ENCODE measurements around the gene ANKDD1A.

ANKDD1A gene

DNA sequence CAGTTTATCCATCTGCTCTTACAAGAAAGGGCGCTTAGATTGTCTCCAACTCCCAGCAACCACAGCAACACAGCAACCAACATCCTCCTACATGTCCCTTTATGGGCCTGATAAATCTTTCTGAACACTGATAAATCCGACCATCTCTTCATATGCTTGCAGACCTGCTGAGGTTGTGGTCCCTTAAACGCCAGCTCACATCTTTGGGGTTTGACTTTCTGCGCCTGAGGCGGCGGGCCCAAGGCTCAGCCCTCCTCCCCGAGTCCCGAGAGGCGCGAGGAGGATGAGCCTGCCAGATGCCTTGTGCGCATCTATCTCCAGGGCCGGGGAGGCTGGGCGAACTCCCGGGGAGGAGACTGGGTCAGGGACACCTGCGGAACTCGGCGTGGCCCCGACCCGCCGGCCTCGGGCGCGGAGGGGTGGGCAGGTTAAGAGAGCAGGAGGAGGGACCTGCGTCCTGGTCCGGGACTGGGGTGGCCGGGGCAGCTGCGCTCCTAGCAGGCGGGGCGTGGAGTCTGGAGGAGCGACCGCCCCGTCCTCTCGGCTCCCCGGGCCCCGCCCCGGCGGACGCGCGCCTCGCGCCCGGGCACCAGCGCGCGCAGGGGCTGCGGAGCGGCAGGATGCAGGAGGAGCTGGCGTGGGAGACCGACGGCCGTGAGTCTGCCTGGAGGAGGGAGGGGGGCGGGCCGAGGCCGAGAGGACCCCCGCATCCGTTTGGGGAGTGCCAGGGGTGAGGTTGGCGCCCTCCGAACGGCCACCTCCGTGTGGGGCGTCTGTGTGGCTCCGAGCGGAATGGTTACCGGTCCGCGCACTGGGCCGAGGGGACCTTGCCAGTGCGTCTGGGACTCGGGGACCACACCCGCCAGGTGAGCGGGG lies at the start of gene ANKDD1A:
Gene ANKDD1A (plus strand): TSS at position 592 of the 876 bp plus-strand sequence. CDS start 29 bp downstream, at position 621.
- DNase-seq = peak; percentile 55 to 71

DNA sequence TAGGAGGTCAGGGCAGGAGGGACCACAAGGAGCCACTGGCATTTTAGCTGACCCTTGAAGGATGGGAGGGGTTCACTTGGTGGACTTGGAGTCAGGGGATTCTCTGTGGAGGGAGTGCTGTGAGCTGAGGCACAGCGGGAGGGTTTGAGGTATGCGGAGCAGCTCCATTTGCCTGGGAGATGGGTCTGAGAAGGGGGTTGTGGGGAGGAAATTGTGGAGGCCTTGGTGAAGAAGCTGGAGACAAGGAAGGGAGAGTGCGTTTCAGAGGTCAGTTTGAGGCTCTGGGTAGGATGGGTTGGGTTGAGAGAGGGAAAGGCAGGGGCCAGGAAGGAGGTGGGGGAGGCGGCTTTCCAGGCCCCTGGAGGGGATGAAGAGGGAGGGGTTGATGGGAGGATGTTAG lies 49.7 kb upstream of the ANKDD1A start:
- no peak for DNase-seq

DNA sequence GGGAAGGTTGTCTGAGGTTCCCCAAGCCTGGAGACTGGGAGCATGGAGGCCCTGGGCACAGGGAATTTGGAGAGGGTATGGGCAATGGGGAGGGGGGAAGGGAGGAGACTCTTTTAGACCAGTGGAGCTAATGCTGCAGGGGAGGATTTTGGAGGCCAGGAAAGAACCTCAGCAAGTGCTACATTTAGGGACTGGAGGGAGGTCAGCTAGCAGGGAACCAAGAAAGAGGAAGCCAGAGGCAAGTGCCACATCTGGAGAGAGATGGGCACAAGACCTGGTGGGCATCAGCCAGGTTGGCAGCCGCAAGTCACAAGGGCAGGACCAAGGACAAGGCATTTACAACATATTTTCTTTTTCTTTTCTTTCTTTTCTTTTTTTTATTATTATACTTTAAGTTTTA lies 49.3 kb upstream of the ANKDD1A start:
- DNase-seq = no peak

DNA sequence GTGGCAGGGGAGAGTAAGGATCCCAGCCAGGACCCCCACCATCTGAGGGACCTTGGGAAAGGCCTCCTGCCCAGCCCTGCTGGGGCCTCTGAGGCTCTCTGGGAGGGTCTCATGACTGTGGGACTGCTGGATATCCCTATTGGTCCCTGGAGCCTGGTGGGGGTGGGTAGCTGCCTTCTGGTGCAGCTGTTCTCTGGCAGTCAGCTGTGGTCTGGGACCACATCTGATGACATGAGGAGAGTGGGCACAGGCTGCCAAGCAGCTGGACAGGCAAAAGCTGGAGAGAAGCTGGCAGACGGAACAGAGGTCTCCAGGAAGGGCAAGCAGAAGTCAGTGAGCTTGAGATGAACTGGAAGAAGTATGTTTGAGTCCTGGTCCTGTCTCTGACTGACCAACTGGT lies 47.6 kb upstream of the ANKDD1A start:
- no peak for DNase-seq

DNA sequence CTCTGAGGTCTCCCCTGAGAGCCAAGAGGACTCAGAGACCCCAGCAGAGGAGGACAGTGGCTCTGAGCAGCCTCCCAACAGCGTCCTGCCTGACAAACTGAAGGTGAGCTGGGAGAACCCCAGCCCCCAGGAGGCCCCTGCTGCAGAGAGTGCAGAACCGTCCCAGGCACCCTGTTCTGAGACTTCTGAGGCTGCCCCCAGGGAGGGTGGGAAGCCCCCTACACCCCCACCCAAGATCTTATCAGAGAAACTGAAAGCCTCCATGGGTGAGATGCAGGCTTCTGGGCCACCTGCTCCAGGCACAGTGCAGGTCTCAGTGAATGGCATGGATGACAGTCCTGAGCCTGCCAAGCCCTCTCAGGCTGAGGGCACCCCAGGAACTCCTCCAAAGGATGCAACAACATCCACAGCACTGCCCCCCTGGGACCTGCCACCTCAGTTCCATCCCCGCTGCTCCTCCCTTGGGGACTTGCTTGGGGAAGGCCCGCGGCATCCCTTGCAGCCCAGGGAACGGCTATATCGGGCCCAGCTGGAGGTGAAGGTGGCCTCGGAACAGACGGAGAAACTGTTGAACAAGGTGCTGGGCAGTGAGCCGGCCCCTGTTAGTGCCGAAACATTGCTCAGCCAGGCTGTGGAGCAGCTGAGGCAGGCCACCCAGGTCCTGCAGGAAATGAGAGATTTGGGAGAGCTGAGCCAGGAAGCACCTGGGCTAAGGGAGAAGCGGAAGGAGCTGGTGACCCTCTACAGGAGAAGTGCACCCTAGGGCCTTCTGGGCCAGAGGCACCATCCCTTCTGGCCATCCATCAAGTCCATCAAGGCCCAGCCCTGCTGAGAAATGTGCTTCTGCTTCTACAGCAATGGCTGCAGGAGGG lies 46.3 kb upstream of the ANKDD1A start:
- DNase-seq = no peak

DNA sequence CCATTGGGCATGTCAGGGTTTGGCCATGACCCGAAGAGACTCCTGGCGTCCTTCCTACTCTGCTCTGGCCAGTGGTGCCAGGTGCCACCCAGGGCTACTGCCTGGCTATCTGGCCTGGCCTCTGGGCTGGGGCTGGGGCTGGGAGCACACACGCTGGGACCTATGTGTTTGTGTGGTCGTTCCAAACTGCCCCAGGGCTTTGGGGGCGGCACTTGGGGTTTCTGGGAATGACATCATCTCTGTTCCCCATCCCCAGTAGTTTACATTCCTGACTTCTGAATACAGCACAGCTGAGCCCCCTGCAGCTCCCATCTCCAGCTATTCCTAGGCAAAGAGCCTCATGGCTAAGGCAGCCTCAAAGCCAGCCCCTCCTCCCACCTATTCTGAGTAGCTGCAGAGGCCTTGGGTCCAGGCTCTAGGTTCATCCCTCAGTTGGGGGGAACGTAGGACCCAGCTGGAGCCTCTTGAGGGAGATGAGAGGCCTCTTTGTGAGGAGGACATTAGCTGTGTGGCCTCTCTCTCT lies 45.6 kb upstream of the ANKDD1A start:
- DNase-seq = no peak

DNA sequence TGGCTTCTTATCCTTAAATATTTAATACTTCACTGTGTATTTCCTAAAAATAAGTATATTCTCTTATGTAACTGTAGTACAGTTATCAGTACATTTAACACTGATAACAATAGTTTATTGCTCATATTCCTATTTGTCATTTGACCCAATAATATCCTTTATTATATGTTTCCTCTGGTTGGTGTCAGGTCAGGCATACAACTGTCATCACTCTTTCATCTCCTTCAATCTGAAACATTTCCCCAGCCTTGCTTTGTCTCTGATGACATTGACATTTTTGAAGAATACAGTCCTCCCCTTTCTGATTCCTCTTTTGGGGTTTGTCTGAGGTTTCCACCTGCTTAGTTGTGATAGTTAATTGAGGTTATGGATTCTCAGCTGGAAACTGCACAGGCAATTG lies 42.2 kb upstream of the ANKDD1A start:
- DNase-seq = no peak

DNA sequence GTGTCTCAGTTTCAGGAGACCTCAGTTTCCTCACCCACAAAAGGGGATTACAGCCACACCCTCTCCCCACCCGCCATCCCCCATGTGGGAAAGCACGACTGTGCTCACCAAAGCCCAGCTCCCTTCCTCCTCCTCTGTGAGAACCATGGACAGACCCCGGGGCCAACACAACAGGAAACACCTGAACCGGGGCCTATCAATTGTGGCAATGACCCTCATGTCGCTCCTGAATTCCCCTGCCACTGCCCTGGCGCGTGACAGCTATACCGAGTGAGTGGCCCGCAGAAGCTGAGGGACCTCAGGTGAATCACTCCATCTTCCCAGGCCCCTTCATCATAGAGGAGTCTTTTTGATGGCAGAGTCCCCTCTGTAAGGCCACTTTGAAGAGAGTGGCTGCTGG lies 41.3 kb upstream of the ANKDD1A start:
- no peak for DNase-seq

DNA sequence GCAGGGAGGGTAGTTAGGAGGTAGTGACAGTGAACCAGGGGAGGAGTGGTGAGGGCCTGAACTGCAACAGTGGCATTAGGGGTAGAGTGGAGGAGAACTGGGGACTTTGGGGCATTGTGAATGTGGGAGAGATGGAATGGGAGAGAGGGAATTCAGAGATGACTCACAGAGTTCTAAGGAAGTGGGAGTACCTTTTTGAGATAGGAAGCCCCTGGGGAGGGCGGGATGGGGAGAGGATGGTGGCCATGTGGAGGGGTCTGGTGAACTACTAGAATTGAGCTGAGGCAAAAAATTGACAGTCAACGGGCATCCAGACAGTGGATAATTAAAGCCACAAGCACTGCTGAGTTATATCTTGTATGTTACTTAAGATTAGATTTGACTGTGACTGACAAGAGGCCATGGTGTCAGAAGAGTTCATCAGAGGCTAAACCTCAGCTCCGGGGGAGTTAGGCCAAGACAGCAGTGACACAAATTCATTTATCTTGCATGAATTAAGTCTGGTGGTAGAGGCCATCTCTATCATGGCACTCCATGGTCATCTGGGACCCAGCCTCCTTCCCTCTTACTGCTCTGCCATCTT lies 36.0 kb upstream of the ANKDD1A start:
- DNase-seq = no peak

DNA sequence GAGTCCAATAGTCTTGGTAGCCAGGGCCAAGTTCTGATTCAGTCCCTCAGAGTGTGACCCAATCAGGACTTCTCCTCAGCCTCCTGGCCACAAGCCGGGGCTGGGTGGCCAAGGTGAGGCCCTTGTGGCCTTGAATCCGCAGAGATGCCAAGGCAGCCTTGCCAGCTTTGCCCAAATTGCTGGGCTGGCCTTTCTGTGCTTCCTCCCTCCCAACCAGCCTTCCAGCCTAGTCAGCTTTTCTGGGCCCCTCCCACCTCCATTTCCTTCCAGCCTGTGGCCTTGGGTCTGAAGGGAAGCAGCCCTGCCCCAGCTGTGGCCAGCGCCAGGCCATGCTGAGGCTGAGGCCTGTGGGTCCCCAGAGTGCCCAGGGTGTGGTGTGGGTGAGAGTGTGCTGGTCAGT lies 34.3 kb upstream of the ANKDD1A start:
- DNase-seq = no peak

DNA sequence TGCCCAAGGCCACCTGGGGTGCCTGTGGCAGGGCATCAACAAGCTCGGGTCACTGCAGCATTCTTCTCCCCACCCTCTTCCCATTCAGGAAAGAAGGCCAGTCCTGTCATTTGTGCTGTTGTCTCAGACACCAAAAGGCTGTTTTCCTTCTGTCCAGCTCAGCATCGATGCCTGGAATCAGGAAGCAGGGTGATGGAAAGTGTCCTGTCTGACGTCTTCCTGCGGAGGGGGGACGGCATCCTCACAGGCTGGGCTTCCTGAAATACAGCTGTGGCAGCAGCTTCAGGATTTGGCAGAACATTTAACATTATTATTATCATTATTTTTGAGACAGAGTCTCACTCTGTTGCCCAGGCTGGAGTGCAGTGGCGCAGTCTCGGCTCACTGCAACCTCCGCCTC lies 33.0 kb upstream of the ANKDD1A start:
- no peak for DNase-seq

DNA sequence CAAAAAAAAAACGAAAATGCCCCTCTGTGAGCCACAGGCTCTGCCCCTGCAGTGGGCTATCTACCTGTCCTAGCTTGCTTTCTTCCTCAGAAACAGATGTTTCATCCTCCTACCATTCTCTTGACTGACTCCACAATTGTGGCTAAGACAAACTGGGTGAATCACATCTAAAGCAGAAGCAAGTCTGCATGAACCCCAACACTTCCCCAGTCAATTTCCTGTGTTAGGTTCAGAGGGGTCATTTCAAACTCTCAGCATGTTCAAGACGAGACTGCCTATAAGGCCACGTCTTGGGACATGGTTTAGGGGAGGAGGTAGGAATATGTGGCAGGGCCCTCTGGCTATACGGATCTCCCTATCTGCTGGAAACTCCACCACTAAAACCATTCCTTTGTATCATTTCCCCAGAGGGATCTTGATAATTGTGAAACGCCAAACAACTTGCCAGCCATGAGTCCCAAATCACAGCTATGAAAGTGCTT lies 28.6 kb upstream of the ANKDD1A start:
- no peak for DNase-seq

DNA sequence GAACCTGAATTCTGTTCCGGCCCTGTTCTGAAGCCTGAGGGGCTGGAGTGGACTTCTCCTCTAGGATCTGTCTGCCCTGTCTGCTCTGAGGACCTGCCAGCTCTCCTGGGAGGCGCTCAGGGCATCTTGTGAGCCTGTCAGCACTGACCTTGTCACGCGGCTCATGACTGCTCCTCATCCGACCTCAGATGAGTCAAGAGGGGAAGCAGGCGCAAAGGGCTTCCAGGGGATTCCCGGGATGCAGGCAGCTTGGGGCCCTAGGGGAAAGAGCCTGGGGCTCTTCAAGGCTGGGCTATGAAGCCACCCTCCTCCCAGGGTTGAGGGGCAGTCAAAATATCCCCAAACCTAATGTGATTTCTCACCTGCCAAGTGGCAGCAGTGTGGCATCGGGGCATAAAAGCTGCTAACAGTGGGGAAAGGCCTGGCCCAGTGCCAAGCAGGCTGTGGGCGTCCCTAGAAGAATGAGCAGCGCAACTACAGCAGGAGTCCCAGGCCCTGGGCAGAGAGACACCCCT lies 27.6 kb upstream of the ANKDD1A start:
- DNase-seq = peak; percentile 30 to 64

DNA sequence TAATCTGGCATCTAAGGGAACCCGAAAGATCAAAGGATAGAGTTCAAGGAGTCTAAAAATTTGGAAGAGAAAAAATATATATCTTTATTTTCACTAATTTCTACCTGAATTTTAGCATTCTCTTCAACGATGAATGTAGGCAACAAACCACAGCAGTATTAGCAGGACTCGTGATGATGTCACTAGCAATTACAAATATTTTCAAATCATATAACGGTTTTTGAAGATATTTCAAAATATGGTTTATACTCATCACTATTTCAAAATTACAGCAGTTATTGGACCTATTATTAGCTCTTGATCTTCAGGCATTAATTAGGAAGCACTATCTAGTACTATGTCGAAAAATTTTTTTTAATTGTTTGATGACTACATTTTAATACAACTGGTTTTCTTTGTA lies 27.0 kb upstream of the ANKDD1A start:
- DNase-seq = no peak

DNA sequence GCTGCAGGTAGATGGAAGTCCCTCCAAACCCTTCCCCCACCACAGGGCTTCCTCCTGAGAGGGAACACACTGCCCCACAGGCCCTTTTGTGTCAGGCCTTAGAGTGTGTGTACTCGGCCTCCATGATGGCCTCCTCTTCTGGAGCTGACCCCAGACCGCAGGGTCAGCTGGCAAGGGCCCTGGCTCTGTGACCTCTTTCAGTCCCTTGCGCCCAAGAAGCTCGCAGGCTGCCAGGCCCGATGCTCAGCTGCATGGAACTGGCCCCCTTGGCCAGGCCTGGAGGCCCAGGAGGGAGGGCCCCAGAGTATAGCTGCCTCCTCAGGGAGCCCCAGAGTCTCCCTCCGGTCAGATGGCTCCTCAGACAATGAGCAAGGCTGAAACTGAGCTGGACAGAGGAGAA lies 23.4 kb upstream of the ANKDD1A start:
- DNase-seq = no peak

DNA sequence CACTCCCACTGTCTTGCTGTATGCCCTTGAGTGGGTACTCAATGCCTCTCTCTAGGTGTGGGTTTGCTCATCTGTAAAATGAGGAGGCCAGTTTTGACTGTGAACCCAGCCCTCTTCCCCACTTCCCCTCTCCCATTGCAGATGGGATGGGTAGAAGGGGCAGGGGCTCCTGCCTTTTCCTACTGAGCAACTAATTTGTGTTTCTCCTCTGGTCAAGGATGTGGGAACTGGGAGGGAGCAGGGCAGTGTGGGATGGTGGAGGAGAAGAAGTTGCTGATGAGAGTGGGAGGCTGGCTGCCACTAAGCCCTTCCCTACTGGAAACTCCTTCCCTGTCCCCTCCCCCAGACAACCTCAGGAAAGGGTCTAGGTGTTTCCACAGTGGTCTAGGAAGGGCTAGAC lies 20.1 kb upstream of the ANKDD1A start:
- DNase-seq = no peak

DNA sequence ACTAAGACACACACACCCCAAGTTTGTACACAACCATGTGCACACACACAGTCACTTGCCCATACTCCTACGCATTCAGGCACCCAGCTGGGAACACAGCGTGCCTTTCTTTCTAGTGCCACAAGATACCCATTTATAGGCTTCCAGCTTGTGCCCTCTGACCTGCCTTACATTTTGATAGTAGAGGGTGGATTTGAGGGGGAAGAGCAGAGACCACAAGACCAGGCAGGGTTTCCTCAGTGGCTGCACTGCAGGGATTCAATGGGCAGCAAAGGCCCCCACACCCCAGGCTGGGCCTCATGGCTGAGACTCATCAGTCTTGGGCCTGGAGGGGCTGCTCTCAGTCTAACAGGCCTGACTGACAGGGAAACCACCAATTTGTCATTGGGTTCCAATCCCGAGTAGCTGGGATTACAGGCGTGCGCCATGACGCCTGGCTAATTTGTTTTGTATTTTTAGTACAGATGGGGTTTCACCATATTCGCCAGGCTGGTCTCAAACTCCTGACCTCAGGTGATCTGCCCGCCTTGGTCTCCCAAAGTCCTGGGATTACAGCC lies 18.8 kb upstream of the ANKDD1A start:
- no peak for DNase-seq

DNA sequence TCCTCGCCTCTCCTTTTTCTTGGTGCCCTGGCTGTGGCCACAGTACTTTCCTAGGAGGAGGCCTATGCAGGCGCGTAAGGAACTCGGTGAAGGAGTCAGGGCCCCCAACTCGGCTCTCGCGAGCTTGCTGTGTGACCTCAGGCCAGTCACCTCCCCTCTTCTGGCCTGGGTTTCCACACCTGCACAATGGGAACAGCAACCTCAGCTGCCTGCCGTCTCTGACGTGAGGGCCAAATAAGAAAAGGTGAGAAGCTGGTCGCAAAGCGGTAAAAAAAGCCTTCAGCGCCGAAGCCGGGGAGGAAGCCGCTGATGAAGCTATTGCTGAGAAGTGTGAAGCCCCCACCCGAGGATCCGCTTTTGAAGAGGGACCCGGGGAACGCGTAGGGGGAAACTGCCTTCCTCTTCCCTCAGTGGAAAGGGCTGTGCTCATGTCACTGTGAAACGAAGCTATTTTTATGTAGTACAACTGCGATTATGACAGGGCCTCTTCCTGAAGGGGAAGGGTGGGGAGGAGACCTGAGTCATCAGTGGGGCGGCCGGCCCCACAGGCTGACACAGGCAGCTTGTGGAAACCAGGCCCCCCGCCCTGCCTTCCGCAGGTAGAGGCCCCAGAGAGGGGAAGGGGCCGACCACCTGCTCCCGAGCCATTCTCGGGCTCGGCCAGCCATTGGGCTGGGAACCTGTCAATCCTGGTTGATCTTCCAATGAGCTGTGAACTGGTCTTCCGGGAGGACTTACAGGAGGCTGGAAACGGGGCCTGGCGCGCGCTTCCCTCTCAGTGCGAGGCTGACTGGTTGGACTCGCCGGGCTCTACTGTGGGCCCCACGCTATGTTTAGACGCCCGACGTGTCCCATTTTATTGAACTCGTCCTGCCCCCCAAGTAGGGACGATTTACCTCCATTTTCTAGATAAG lies 18.0 kb upstream of the ANKDD1A start:
- no peak for DNase-seq

DNA sequence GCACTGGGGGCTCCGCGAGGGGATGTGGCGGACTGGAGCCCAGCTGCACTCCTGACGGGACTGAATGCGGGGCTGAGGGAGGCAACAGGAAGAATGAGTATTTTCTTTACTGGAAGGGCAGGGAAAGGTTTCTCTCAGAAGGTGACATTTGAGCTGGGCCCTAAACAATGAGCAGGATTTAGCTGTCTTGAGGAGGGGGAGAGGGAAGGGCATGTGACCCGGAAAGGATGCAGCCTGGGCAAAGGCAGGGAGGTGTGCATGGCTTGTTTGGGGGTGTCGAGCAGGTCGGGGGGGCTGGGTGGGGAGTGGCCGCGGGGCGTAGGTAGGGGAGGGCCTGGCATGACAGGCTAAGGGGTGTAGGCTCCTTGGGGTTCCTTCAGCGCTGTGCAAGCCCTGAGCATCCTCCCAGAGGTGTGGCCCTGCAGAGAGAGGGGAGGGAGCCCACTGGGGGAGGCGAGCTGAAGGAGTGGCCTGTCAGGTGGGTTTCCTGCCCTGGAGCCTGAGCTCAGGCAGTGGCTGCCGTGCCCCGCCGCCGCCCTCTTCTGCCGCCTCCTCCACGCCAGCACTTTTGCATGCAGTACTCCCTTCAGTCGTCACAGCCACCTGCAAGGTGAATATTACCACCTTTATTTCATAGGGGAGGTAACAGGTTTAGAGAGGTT lies 17.2 kb upstream of the ANKDD1A start:
- DNase-seq = no peak

DNA sequence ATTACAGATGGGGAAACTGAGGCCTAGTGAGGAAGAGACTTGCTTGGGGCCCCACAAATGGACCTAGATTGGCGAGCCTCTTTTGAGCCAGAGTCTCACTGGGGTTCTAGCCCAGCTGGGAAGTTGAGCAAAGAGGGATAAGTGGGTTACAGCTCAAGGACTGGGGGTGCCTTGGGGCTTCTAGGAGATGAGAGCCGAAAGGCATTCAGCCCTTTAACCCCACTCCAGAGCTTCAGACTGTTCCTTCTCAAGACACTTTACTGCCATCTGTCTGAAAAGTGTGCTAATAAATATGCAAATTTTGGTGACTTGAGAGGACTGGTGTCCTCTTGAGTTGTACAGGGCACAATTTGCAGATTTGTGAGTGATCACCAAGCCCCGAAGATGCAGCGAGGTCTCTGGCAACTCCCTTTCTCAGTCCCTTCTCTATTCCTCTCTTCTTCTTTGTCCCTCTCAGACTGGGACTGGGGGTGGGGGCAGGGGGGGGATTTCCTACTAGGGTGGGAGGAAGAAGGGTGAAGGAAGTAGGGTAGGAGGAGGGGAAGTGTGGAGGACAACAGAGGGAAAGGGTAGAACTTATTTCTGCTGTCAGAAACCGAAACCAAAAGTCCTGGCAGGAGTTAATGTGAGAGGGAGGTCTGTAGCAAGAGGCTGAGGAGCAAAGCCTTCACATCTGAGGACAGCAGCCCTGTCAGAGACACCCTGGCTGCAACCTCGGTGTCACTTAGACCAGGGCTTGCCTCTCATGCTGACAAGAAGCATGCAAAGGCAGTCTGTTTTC lies 16.2 kb upstream of the ANKDD1A start:
- no peak for DNase-seq

Data from NCI-H2081 (cell line).